Retinal pigment epithelial cell (primary cell): Measurements from ENCODE around the gene EPHA8.

Experiments
- DNase-seq: peaks from one replicate; pipeline ENCODE4 v3.0.0-alpha.2; 2010; ENCODE audit warnings: low read depth
- H3K4me3 ChIP-seq: 2 replicates; pipeline ENCODE4 v1.5.1; 2011; ENCODE audit warnings: mild to moderate bottlenecking, low read length, control low read depth, moderate library complexity
- TF ChIP-seq, protein P1 (sequence below): conservative IDR thresholded peaks from 2 replicates; pipeline ENCODE4 v1.5.1; 2011; ENCODE audit warnings: low read depth, low read length, control low read depth, inconsistent platforms

The EPHA8 gene

DNA sequence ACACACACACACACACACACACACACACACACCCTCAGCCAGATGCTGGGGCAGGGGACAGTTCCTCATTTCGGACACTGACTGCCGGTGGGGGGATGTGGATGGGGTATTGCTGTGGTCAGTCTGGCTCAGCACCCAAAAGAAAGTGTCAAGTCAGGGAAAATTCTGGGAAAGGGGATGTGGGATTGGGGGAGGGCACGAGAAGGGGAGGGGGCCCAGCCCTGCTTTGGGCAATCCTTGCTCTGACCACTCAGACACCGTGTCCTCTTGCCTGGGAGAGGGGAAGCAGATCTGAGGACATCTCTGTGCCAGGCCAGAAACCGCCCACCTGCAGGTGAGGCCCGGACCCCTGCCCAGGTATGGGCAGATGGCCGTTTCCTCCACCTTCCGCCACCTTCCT, 80.1 kb downstream of the EPHA8 start, which contains the start of gene C1QC:
Gene C1QC (plus strand): TSS at position 253 of the 400 bp plus-strand sequence. CDS start 391 bp downstream, outside the sequence.
- no peak for DNase-seq
- TF ChIP-seq, protein P1, sequence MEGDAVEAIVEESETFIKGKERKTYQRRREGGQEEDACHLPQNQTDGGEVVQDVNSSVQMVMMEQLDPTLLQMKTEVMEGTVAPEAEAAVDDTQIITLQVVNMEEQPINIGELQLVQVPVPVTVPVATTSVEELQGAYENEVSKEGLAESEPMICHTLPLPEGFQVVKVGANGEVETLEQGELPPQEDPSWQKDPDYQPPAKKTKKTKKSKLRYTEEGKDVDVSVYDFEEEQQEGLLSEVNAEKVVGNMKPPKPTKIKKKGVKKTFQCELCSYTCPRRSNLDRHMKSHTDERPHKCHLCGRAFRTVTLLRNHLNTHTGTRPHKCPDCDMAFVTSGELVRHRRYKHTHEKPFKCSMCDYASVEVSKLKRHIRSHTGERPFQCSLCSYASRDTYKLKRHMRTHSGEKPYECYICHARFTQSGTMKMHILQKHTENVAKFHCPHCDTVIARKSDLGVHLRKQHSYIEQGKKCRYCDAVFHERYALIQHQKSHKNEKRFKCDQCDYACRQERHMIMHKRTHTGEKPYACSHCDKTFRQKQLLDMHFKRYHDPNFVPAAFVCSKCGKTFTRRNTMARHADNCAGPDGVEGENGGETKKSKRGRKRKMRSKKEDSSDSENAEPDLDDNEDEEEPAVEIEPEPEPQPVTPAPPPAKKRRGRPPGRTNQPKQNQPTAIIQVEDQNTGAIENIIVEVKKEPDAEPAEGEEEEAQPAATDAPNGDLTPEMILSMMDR: no peak
- H3K4me3 ChIP-seq: no peak within 1 kb of the TSS

DNA sequence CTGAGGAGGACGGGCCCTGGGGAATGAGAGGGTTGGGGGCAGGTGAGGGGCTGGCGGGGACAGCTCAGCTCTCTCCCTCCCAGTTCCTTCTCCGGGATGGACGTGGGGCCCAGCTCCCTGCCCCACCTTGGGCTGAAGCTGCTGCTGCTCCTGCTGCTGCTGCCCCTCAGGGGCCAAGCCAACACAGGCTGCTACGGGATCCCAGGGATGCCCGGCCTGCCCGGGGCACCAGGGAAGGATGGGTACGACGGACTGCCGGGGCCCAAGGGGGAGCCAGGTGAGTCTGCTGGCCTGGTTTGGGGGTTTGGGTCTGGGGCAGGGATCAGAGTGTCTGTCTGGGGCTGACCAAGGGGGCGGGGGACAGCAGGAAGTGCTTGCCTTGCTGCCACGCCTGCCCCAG, 80.6 kb downstream of the EPHA8 start:
- TF ChIP-seq, protein P1: no peak
- DNase-seq: no peak

DNA sequence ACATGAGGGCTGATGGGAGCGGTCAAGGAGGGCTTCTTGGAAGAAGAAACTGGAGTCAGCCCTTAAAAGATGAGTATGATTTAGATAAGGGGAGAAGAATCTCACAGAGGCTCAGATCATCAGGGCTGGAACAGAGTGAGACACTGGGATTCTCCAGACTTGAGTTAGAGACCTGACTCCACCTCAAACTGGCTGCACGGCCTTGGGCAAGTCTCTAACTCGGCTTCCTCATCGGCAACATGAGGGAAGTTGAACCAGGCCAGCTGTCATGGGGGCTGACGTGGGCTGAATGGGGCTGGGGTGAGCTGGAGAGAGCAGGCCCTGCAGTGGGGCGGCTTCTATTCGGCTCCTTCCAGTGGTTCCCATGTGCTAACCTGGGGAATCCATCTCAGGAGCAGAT, 82.6 kb downstream of the EPHA8 start:
- TF ChIP-seq, protein P1: no peak
- H3K4me3 ChIP-seq: no peak overlapping the region
- no peak for DNase-seq

More for the DNA sequence above, 80.6 kb downstream of the EPHA8 start:
- H3K4me3 ChIP-seq: no peak overlapping the region

DNA sequence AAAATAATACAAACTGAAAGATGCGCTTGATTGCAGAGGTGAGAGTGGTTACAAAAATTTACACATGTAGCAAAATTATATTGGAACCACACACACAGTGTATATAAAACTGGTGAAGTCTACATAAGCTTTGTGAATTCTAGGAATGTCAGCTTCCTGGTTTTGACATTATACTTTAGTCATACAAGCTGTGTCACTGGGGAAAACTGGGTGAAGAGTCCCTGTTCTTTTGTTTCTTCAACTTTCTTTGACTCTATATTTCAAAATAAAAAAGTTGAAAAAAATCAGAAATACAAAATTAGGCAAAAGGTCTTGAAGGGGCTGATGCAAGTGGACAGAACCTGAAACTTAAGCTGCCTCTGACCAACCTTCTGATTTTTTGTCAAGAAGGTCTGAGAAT, 83.1 kb downstream of the EPHA8 start:
- TF ChIP-seq, protein P1: no peak
- DNase-seq: no peak
- H3K4me3 ChIP-seq: no peak overlapping the region

DNA sequence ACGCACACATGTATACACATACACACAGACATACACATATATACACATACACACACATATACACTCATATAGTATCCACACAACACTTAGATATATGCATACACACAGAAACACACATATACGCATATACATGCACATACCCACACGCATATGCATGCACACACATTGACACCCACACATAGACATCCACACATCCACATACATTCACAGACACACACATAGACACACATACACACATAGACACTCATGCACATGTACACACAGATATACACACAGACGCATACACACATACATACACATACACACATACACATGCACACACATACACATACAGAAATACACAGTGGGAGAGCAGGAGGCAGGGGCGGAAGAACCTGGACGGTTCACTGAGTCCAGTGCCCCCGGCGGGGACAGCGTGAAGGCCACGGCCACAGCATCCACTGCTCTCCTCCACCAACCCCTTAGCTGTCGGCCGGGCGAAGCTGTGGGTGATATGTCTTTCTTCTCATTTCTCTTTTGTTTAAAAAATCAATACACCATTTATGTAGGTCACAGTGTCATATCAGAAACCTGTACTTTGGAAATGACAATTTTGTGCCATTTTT, 86.9 kb downstream of the EPHA8 start:
- TF ChIP-seq, protein P1: no peak
- no peak overlapping the region for H3K4me3 ChIP-seq

DNA sequence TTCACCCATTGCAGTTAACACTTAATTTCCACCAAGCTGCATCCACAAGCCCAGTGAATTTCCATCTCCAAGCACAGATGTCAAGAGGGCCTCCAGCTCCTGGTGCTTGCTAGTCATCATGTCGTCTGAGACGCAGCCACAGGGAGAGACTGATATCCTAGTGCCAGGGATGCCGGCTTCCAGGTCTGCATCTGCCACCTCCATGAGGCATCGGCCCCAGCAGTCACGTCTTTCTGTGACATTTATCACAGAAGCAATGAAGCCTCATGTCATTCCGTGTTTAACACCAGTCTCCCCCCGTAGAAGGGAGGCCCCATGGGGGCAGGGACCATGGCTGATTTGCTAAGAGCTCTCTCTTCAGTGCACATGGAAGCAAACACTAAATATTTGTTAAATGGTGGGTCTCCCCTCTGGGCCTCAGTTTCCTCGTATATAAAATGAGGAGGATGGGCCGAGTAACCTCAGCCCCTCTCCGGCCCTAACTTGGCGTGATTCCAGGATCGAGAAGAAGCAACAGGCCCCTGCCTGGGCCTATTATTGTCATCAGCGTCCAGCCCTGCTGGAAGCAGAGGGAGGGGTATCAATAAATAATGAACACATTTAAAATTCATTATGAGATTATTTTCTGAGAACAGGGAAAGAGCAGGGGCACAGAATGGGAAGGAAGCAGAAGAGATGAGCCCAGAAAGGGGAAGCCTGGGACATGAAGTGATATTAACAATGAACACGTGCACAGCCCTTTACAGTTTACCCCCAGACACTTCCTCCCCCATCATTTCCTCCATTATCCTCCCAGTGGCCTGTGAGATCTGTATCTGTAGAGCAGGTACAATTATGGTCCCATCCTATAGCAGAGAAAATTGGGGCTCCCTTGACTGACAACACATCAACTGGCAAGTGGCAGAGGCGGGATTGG, 88.9 kb downstream of the EPHA8 start:
- H3K4me3 ChIP-seq: no peak overlapping the region
- DNase-seq: no peak
- TF ChIP-seq, protein P1: no peak

More for the DNA sequence above, 86.9 kb downstream of the EPHA8 start:
- DNase-seq: no peak
